ENCODE data around the gene DNAJC30.
"Not testable (repeated sequence)": the region's sequence is repeated elsewhere in the genome, so short reads cannot be mapped to it uniquely, and the experiment has no call there.

The DNAJC30 gene

DNA sequence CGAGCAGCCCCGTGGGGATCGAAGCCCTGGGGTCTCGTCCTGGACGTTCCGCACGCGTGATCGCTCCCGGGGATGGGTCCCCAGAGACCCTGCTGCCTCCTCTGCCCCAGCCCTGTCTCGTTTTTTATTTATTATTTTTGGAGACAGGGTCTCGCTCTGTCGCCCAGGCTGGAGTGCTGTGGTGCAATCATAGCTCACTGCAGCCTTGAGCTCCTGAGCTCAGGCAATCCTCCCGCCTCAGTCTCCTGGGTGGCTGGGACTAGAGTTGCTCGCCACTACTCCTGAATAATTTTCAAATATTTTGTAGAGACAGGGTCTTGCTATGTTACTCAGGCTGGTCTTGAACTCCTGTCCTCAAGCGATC lies 36.5 kb upstream of the DNAJC30 start:
- peak overlapping the region; percentile 88 for H3K4me3 ChIP-seq (ENCODE audit: low read length)
- no peaks in the 10 kb centered on the region for H3K4me1 ChIP-seq (ENCODE audit: insufficient read depth, low read length)
- H3K36me3 ChIP-seq (ENCODE audit: insufficient read depth, low read length) = no peaks in the 10 kb centered on the region
- H3K9ac ChIP-seq (ENCODE audit: low read depth, low read length) = no peak overlapping the region
- no peaks in the 10 kb centered on the region for H3K9me3 ChIP-seq (ENCODE audit: insufficient read depth, low read depth, low read length)
- H3K27me3 ChIP-seq (ENCODE audit: insufficient read depth, low read length) = peaks cover 24% of the 10 kb centered on the region
- 12% methylated on average over 16 of the region's 16 CpGs for WGBS
- H3K27ac ChIP-seq (ENCODE audit: low read depth, low read length) = no peak overlapping the region

DNA sequence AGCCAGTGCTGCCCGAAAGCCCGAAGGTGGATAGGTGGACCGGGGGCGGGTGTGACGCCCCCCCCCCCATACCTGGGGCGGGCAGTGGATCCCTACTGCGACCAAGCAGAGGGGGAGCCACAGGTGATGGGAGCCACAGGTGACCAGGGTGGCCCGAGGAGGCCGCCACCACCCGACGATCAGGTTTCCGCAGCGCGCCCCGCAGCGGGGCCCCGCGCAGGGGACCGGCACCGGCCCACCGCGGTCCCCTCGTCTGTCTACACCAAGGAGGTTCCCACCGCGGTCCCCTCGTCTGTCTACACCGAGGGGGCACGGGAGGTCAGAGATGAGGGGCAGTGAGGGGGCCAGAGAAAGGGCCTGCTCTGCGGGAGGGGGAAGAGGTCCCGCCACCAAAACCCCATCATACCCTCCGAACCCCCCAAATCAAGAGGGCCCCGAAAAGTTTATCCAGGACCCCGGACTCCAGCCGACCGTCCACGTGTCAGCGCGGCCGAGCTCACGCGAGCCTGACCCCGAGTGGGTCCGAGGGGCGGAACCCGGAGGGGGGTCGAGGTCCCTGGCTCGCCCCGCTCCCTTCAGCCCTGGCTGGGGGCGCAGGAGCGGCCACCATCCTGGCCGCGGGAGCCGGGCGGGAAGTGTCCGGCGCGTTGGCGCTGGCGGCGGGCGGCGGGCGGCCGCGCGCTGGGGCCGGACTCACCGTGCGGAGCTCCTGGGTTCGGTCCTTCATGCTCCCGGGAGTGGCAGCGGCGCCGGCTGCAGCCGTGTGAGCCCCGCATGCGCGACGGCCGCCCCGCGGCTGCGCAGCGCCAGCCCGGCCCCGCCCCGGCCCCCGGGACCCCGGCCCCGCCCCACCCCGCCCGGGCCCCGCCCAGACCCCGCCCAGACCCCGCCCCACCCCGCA lies 35.9 kb upstream of the DNAJC30 start, which contains the start of gene STX1A:
Gene STX1A, minus strand, starts transcription at position 765 of the 901 bp plus-strand sequence. Its CDS starts 38 bp downstream, at position 727.
- H3K9ac ChIP-seq (ENCODE audit: low read depth, low read length) = peak within 1 kb of the TSS; percentile 61
- H3K4me3 ChIP-seq (ENCODE audit: low read length) = peak within 1 kb of the TSS; percentile 88
- no peaks in the 10 kb centered on the region for H3K9me3 ChIP-seq (ENCODE audit: insufficient read depth, low read depth, low read length)
- H3K4me1 ChIP-seq (ENCODE audit: insufficient read depth, low read length) = no peaks in the 10 kb centered on the region
- WGBS = 2% methylated on average over 90 of the region's 96 CpGs
- H3K36me3 ChIP-seq (ENCODE audit: insufficient read depth, low read length) = no peaks in the 10 kb centered on the region
- H3K27ac ChIP-seq (ENCODE audit: low read depth, low read length) = no peak within 1 kb of the TSS
- peaks cover 24% of the 10 kb centered on the region for H3K27me3 ChIP-seq (ENCODE audit: insufficient read depth, low read length)

DNA sequence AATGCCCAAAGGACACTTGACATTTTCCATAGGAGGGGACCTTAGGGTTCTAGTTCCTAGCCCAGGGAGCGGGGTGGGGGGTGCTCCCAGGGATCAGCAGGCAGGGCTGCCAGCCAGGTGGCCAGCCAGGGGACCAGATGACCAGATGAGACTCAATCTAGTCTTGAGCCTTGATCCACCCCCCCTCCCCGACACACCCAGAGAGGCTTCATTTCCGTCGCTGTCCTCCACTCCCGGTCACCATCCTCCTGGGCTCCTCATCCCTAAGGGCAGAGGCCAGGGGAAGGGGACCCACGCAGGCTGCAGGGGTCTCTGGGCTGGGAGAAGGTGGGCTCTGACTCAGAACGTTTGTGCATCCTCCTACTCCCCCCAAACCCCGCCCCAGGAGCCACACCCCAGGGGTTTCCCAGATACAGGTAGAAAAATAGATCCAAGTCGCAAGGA lies 35.2 kb upstream of the DNAJC30 start:
- no peak overlapping the region for H3K9ac ChIP-seq (ENCODE audit: low read depth, low read length)
- H3K4me1 ChIP-seq (ENCODE audit: insufficient read depth, low read length) = no peaks in the 10 kb centered on the region
- no peaks in the 10 kb centered on the region for H3K36me3 ChIP-seq (ENCODE audit: insufficient read depth, low read length)
- H3K4me3 ChIP-seq (ENCODE audit: low read length) = peak overlapping the region; percentile 88
- 65% methylated on average over 7 of the region's 9 CpGs for WGBS
- no peaks in the 10 kb centered on the region for H3K9me3 ChIP-seq (ENCODE audit: insufficient read depth, low read depth, low read length)
- peaks cover 24% of the 10 kb centered on the region for H3K27me3 ChIP-seq (ENCODE audit: insufficient read depth, low read length)
- H3K27ac ChIP-seq (ENCODE audit: low read depth, low read length) = no peak overlapping the region

DNA sequence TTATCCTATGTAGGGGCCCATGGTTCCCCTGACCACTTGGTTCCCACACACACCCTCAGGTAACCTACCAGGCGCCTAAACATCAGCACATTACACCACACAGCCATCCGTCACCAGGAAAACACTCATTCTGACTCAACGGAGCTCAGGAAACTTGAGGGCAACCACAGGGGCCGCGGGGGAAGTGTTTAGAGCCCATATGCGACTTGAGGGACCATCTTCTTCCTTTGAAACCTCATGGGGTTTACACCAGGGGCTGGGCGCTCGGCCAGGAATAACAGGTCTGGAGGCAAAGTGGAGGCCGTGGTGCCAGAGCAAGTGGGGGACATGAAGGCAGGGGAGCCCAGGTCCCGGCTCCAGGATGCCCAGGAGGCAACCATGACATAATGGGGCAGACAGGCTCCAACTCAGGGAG lies 34.7 kb upstream of the DNAJC30 start:
- WGBS = 84% methylated on average over 10 of the region's 10 CpGs
- Histone ChIP-seq H3K27me3 (ENCODE audit: insufficient read depth, low read length) (peaks cover 24% of the 10 kb centered on the region), H3K9me3 (ENCODE audit: insufficient read depth, low read depth, low read length) (no peaks in the 10 kb centered on the region), H3K36me3 (ENCODE audit: insufficient read depth, low read length) (no peaks in the 10 kb centered on the region), H3K4me3 (ENCODE audit: low read length) (0 out of 2 replicates have a peak overlapping the region, but pooled peaks have one; percentile 88), H3K9ac (ENCODE audit: low read depth, low read length) (no peak overlapping the region), H3K4me1 (ENCODE audit: insufficient read depth, low read length) (no peaks in the 10 kb centered on the region), H3K27ac (ENCODE audit: low read depth, low read length) (no peak overlapping the region)

DNA sequence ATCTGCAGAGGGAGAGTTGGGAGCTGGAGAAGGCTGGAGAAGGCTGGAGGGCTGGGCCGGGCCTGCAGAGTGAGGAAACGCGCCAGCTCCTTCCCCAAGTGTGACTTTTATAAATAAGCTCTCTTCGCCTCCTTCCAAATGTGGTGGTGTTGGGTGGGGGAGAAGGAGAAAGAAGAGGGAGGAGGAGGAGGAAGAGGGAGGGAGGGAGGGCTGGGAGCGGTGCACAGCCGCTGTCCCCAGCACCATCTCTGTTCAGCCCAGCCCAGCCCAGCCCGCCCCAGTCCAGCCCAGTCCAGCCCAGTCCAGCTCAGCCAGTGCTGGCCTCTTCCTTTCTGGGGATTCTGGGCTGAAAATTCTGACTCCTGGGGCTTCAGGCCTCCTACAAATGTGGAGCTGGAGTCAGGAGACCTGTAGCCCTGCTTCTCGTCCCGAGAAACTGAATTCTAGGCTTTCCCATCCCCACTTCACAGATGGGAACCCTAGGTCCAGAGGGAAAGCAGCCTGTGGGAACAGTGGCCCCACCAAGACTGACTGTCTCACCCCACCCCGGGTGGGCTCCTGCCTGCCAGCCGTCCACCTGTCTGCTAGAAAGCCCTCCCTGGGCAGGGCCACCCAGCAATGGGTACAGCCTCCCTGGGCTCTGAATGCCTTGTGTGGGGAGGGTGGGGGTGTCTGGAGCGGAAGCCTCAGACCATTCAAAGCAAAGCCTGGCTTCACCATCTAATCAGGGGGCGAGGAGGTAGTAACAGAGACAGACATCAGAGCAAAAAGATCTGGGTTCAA lies 34.0 kb upstream of the DNAJC30 start:
- H3K4me3 ChIP-seq (ENCODE audit: low read length) = no peak overlapping the region
- no peak overlapping the region for H3K9ac ChIP-seq (ENCODE audit: low read depth, low read length)
- H3K27ac ChIP-seq (ENCODE audit: low read depth, low read length) = no peak overlapping the region
- H3K4me1 ChIP-seq (ENCODE audit: insufficient read depth, low read length) = no peaks in the 10 kb centered on the region
- 90% methylated on average over 13 of the region's 13 CpGs for WGBS
- peaks cover 24% of the 10 kb centered on the region for H3K27me3 ChIP-seq (ENCODE audit: insufficient read depth, low read length)
- no peaks in the 10 kb centered on the region for H3K9me3 ChIP-seq (ENCODE audit: insufficient read depth, low read depth, low read length)
- H3K36me3 ChIP-seq (ENCODE audit: insufficient read depth, low read length) = no peaks in the 10 kb centered on the region

DNA sequence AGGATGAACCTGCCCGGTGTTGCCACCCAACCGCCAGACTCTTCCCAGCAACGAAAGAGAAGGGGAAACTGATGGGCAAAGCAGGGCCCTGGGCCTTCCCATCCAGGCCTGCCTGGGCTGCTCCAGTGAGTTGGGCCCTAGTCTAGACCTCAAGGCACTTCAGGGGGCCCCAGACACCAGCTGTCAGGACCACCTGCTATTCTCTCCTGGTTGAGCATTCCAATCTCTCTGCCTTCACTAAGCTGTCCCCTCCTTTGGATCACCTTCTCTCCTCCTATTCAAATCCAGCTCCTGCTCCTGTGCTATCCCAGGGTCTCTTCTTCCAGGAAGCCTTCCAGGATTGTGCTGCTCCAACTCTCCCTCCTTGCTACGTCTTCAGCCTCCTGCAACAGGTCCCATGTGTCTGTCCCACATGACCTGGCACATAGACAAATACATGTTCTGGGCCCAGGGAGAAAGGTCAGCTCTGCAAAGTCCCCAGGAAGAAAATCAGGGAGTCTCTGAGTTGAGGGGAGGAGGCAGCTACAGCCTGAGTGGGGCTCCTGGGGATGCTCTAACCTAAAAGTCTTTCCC lies 33.2 kb upstream of the DNAJC30 start:
- H3K9me3 ChIP-seq (ENCODE audit: insufficient read depth, low read depth, low read length) = no peaks in the 10 kb centered on the region
- no peak overlapping the region for H3K27ac ChIP-seq (ENCODE audit: low read depth, low read length)
- WGBS = 90% methylated on average over 4 of the region's 4 CpGs
- H3K4me3 ChIP-seq (ENCODE audit: low read length) = no peak overlapping the region
- no peaks in the 10 kb centered on the region for H3K4me1 ChIP-seq (ENCODE audit: insufficient read depth, low read length)
- peaks cover 24% of the 10 kb centered on the region for H3K27me3 ChIP-seq (ENCODE audit: insufficient read depth, low read length)
- H3K36me3 ChIP-seq (ENCODE audit: insufficient read depth, low read length) = no peaks in the 10 kb centered on the region
- H3K9ac ChIP-seq (ENCODE audit: low read depth, low read length) = no peak overlapping the region

DNA sequence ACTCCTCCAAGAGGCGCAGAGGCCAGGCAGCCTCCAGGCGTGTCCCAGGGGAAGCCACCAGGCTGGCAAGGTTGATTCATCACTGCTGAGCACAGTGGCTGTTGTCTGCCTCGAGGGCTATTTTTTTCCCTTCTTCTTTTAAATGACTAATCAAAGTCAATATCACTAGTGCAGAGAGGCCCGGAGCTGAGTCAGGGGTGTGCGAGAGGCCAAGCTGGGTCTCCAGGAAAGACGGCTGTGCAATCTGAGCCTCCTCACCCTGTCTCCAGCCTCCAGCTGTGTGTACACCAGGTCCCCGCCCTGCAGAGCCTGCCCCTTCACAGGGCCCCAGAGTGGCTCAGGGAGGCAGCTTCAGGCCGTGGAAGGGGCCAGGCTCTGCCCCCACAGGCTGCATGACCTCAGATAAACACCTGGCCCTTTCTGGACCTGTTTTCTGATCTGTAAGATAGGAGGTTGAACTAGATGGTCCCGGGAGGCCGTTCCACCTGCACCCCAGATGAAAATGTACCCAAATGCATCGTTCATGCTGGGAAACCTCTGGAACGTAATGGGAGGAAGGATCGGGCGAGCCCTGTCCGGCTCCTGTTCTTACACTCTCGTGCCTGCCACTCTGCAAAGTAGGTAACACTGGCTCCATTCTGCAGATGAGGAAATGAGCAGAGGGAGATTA lies 32.5 kb upstream of the DNAJC30 start:
- H3K36me3 ChIP-seq (ENCODE audit: insufficient read depth, low read length) = no peaks in the 10 kb centered on the region
- no peak overlapping the region for H3K9ac ChIP-seq (ENCODE audit: low read depth, low read length)
- peaks cover 24% of the 10 kb centered on the region for H3K27me3 ChIP-seq (ENCODE audit: insufficient read depth, low read length)
- no peak overlapping the region for H3K4me3 ChIP-seq (ENCODE audit: low read length)
- H3K27ac ChIP-seq (ENCODE audit: low read depth, low read length) = no peak overlapping the region
- no peaks in the 10 kb centered on the region for H3K9me3 ChIP-seq (ENCODE audit: insufficient read depth, low read depth, low read length)
- WGBS = 86% methylated on average over 16 of the region's 16 CpGs
- H3K4me1 ChIP-seq (ENCODE audit: insufficient read depth, low read length) = no peaks in the 10 kb centered on the region

DNA sequence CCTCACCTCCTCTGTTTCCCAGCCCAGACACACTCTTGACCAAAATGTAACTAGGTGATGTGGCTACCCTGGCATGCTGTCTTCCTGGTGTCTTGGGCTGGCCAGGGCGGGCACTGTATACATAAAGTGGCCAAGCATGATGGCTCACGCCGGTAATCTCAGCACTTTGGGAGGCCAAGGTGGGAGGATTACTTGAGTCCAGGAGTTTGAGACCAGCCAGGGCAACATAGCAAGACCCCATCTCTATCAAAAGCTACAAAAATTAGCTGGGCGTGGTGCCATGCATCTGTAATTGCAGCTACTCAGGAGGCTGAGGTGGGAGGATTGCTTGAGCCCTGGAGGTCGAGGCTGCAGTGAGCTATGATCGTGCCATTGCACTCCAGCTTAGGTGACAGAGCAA lies 30.1 kb upstream of the DNAJC30 start:
- not testable (repeated sequence) for H3K4me3 ChIP-seq (ENCODE audit: low read length); H3K27me3 ChIP-seq (ENCODE audit: insufficient read depth, low read length); H3K9ac ChIP-seq (ENCODE audit: low read depth, low read length); H3K4me1 ChIP-seq (ENCODE audit: insufficient read depth, low read length); H3K27ac ChIP-seq (ENCODE audit: low read depth, low read length); H3K36me3 ChIP-seq (ENCODE audit: insufficient read depth, low read length); H3K9me3 ChIP-seq (ENCODE audit: insufficient read depth, low read depth, low read length)
- WGBS = 86% methylated on average over 6 of the region's 6 CpGs

DNA sequence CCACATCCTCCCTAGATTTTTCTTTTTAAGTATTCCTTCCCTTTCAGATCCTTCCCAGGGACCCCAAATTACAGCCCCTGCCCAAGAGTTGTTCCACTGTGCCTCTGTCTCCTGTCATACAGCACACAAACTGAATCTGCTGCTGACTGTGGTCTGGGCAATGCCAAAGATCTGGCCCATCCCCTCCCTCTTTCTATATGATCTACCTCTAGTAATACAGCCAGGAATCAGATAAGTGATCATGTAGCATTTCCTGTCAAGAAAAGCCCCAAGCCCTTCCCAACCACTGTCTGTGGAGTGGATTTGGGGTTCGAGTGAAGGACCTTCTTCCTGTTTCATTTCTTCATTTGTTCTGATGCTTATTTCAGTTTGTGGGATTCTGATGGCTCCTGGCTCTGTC lies 29.5 kb upstream of the DNAJC30 start:
- Histone ChIP-seq H3K27ac (ENCODE audit: low read depth, low read length) (no peak overlapping the region), H3K9ac (ENCODE audit: low read depth, low read length) (no peak overlapping the region), H3K9me3 (ENCODE audit: insufficient read depth, low read depth, low read length) (no peaks in the 10 kb centered on the region), H3K27me3 (ENCODE audit: insufficient read depth, low read length) (0 out of 2 replicates have a peak, but pooled peaks cover under 1% of the 10 kb centered on the region), H3K4me3 (ENCODE audit: low read length) (no peak overlapping the region), H3K36me3 (ENCODE audit: insufficient read depth, low read length) (no peaks in the 10 kb centered on the region), H3K4me1 (ENCODE audit: insufficient read depth, low read length) (no peaks in the 10 kb centered on the region)
- WGBS = 100% methylated on average over 1 of the region's 1 CpG

DNA sequence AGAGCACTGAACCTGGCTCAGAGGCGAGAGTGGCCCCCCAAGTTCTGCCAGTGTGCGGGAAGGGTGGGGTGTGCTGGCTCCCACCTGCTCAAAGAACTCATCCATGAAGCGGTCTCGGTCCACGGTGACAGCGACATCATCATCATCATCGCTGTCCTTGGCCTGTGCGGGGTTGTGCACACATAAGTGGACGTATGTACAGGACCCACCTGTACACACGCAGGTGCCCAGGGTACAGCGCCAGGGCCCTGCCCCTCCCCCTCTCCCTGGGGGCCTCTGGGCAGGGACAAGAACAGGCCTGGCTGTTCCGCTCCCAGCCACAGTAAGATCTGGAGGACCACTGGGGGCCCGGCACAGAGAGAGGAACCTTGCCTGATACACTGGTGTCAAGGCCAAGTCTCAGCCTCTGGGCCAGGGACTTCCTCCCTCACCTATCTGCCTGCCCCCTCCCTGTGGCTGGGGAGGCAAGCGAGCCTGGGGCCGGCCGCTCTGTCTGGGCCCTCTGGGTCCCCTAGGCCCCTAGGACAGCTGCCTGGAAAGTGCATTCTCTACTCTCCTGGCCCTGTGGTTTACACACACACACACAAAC lies 25.8 kb upstream of the DNAJC30 start:
- no peaks in the 10 kb centered on the region for H3K27me3 ChIP-seq (ENCODE audit: insufficient read depth, low read length)
- no peaks in the 10 kb centered on the region for H3K9me3 ChIP-seq (ENCODE audit: insufficient read depth, low read depth, low read length)
- H3K4me3 ChIP-seq (ENCODE audit: low read length) = no peak overlapping the region
- no peak overlapping the region for H3K27ac ChIP-seq (ENCODE audit: low read depth, low read length)
- H3K4me1 ChIP-seq (ENCODE audit: insufficient read depth, low read length) = no peaks in the 10 kb centered on the region
- 95% methylated on average over 16 of the region's 16 CpGs for WGBS
- H3K36me3 ChIP-seq (ENCODE audit: insufficient read depth, low read length) = no peaks in the 10 kb centered on the region
- H3K9ac ChIP-seq (ENCODE audit: low read depth, low read length) = no peak overlapping the region

Measured in HUES64 (cell line).